GM18517 (cell line): ENCODE measurements around the gene GUCY1B1.

Source experiments
- ATAC-seq: cut with Tn5 transposase; IDR thresholded peaks from one replicate; pipeline ENCODE4 v1.9.1; 2021; ENCODE audit warnings: mild to moderate bottlenecking, moderate library complexity; ENCODE audit not compliant: unreplicated experiment

GUCY1B1 gene

GRCh38 chr4:155758481-155759371 is at the start of gene GUCY1B1:
Gene GUCY1B1 (plus strand): TSS chr4:155759021. CDS start chr4:155759141, 120 bp downstream.
- peak; percentile 98 for ATAC-seq

DNA sequence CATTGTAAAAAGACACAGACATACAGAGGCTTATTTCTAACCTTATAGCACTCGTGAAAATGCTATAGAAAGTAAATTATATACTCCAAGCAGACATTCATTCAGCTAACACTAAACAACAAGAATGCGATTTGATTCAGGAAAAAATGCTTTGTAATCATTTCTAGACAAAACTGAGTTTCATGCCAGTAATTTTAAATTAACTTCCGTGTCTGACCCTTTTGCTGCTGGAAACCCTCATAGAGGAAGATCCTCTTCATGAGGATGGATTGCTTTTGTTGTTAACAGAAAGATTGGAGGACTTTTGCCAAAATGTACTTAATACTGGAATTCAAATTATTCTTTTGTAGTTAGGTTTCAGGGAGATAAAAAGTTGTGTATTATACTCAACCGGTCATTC is 48.9 kb upstream of the GUCY1B1 start:
- no peak for ATAC-seq

DNA sequence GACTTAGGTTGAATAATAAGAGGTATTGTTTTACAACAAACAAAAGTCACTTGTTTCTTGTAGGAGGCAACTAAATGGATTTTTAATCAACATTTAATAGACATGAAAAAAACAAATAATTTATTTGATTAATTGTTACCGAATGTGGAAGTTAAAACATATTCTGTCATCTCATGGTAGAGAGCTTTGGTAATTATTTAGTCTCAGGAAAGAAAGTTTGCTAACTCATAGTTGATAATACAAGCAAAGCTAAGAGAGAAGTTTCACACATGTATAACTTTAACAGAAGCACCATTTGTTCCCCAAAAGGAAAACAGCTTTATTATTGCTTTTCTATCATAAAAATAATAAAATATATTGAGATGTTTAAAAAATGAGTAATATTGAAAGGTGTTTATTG is 47.3 kb upstream of the GUCY1B1 start:
- ATAC-seq = no peak

DNA sequence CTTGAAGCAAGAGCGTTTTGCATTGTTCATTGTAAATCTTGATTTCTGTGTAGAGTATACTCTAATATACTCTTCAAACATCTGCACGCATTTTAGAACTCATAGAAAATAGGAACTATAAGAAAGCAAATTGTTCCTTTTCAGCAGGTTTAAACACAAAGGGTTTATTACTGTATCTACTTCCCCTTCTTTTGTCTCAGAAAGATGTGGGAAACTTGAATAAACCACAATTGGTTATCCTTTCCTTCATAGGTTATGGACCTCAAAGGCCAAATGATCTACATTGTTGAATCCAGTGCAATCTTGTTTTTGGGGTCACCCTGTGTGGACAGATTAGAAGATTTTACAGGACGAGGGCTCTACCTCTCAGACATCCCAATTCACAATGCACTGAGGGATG is 46.0 kb upstream of the GUCY1B1 start:
- no peak for ATAC-seq

DNA sequence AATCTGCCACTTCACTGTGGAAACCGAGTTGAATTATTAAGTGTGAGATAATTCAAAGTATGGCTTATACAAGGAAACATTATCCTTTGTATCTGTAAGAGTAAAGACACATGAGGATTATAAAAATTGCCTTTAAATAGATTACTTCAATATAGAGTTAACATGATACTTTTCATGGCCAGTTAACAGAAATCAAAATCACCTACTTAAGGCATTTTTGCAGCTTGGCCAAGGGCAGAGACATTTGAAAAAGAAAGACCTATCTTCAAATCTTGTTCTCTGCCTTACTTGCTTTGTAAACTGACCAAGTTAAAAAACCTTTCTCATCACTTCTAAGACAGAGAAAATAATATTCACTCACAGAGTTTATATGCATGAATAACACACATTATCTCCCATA is 44.9 kb upstream of the GUCY1B1 start:
- ATAC-seq = no peak

DNA sequence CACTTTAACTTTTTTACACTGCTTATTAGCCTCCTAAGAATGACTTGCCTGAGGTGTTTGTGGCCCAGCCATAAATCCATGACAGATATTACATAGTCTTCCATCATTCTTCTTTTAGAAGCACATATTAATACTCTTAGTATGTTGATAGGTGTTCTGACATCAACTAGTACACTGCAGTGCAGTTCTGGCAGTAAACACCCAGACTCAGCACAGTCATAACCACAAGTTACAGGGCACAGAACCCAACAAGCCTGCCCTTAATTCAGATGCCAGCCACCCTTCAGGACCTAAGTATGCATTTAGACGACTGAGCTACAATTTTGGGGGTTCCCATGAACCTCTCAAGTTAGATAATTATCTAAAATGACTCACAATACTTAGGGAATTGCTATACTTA is 36.5 kb upstream of the GUCY1B1 start:
- ATAC-seq = no peak

- ATAC-seq = no peak
These were observed 35.9 kb upstream of the GUCY1B1 start for GRCh38 chr4:155722816-155723499.

DNA sequence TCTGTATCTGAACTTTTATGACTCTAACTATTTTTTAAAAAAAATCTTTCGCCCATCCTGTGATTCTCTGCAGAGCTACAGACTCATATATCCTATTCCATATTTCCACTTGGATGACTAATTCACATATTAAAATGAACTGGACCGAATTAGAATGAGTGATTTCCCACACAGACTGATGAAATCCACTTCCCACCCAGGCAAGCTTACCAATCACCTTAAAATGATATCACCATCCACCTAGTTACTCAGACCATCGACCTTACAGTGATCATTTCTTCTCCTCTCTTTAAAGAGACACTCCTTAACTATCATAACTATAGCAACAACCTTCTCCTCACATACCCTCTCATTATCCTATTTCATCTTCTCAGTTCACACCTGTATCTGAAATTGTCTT is 34.1 kb upstream of the GUCY1B1 start:
- no peak for ATAC-seq

DNA sequence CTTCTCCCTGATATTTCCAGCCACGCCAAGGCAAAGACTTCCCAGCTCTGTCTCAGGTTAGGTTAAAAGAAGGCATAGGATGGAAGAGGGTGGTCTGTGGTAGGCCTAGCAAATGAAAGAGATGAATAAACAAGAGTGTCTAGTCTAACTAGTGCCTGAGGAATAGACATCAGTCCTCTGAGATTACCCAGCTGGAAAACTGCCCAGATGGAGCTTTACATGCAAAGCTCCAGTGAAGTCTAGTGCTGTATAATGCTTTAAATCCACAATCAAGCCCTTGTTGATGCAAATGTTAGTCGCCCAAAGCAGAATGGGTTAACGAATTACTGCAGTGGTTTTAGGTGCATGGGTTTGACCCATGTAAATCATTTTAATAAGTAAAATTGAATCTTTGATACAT is 24.8 kb upstream of the GUCY1B1 start:
- no peak for ATAC-seq

- ATAC-seq = no peak
These were observed 23.9 kb upstream of the GUCY1B1 start for GRCh38 chr4:155734951-155735350.

DNA sequence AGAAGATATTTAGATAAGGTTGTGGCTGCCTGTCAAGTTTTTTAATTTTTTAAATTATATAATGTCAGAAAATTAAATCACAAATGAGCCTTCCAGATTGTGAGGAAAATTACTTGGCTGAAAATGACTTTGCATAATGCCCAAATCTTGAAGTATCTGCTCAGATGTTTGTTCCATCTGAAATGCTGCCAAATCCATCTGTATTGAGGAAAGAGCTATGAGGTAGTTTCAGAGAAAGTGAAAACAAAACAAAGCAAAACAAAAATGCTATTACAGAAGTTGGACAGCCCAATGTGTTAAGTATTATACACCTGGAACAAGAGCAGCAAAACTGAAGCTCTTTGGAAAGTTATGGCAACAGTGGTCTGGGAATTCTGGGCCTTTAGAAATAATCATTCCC is 23.3 kb upstream of the GUCY1B1 start:
- ATAC-seq = no peak

DNA sequence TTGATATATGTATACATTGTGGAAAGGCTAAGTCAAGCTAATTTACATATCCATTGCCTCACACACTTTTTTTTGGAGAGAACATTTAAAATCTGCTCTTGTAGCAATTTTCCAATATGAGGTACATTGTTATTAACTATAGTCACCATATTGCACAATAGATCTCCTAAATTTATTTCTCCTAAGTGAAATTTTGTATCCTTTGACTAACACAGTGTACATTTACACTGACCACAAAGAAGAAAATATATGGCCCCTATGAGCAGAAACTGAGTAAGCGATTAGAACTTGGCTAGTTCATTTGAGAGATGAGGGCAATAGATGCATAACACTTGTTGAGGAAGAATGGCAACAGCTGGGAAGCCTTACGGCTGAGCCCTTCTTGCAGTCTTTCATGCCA is 20.3 kb upstream of the GUCY1B1 start:
- no peak for ATAC-seq

- ATAC-seq = no peak
These were observed 17.3 kb upstream of the GUCY1B1 start for GRCh38 chr4:155741546-155741945.

DNA sequence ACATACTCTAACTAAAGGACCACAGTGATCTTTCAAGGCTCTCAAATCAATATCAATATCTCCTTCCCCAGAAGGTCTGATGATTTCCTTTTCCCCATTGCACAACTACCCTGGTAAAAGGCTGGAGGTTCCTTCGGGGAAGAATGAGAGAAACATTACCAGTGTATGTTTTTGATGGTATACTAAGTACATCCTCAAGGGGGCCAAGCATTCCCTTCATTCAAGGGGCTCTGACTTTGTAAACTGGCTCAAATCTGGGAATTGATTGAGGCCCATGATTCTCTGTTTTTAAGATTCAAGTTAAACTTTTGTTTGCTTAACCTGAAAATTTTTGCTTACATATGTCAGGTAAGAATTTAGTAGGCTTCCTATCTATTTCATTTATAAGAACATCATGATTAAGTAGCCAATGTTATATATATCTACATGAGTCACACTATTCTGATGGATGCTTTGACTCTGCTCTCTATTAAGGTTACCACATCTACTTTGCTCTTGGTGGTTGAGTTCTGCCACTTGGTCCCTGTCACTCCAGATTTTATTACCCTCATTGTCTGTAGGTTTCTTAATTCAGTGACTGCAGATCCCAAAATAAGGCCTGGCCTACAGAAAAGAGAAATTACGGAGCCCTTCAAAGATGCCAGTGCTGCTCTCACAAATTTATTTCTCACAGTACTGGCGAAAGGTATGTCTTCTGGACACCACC is 16.4 kb upstream of the GUCY1B1 start:
- ATAC-seq = no peak

DNA sequence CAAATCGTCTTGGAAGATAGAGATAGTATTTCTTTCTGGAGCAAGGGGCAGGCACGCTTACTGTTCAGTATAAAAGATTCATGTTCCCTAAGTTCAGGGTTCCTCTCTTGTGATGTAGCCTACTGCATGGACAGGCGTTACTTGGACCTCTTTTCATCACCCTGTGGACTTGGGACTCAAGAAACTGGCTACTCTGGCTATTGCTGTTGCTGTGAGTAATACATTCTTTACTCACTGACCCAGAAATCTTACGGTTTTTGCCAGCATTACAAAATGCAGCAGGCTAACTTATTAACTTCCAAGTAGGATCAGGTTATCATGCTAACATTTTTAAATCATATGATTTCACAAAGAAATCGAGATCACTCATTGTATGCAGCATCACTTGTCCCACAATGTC is 12.8 kb upstream of the GUCY1B1 start:
- ATAC-seq = no peak

DNA sequence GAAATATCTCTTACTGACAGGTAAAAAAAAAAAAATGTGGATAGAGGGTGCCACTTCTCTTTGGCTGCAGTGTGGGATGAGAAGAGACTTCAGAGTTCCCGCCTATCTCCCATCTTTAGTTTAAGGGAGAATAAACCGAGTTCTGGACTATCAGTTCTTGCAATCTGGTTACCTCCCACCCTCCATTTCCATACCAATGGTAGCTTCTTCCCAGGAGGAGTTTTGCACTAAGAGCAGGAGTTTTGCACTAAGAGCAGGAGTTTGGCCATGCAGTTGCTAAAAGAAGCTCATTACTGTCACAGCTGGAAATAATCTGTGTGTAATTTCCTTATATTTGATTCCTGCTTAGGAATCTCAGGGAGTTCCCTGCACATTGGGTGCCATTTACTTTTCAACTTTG is 10.8 kb upstream of the GUCY1B1 start:
- ATAC-seq = no peak

DNA sequence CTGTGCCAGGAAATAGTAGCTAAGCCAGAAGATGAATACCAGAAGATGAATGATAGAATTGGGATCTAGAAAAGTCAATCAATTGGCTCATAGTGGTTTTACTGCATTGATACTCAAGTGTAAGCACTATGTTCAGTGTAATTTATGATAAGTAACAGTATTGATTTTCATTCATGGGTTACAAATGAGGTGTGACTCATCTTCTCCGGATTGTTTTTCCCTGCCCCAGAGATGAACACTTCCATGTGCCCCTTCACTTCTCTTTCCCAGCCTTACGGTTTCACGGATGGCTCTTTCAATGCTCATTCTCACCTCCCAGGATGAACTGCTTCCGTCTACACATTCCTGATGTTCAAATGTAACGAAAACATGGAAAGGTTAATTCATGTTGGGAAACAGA is 9.8 kb upstream of the GUCY1B1 start:
- no peak for ATAC-seq

DNA sequence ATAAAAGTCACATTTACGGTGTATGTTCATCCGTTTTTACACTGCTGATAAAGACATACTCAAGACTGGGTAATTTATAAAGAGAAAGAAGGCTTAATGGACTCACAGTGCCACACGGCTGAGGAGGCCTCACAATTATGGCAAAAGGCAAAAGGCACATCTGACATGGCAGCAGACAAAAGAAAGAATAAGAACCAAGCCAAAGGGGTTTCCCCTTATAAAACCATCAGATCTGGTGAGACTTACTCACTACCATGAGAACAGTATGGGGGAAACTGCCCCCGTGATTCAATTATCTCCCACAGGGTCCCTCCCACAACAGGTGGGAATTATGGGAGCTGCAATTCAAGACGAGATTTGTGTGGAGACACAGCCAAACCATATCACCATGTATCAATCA is 7.3 kb upstream of the GUCY1B1 start:
- ATAC-seq = no peak

- no peak for ATAC-seq
These were observed 1.0 kb upstream of the GUCY1B1 start for GRCh38 chr4:155757745-155758265.

GRCh38 chr4:155759372-155760252 is 791 bp downstream of the GUCY1B1 start:
- ATAC-seq = peak; percentile 16
